K562 (cell line): ENCODE measurements around the gene STX17. TPM values are rescaled to one million over a fixed set of nuclear protein-coding genes. Genes with fewer than 3 reads are reported as not detected.

Experiments used
- ATAC-seq: fragments of 200-7000 bp; cut with Tn5 transposase; 3 replicates; pipeline ENCODE4 v1.9.1; 2020; ENCODE audit warnings: moderate library complexity
- BruUV-seq: library from RNA; stranded (reverse); fragments of 400-500 nt; replicated peaks from 2 replicates; lab custom pipeline; 2021; lab: Mats Ljungman, UMichigan
- CTCF ChIA-PET: fragments of 300-600 bp; formaldehyde crosslinking; extraction: SDS; loops from one replicate; lab custom pipeline; 2021; ENCODE audit warnings: low intra/inter-chr PET ratio; lab: Yijun Ruan, JAX
- POLR2A ChIA-PET: fragments of 300-600, 350-650 bp; sonication (Branson Sonifier 250); formaldehyde crosslinking; extraction: SDS; loops from one replicate; lab custom pipeline; 2021; ENCODE audit warnings: antibody characterized with exemption, inconsistent platforms; lab: Yijun Ruan, JAX
- DNase-seq, 4 experiments: peaks; one replicate each; pipeline versions ENCODE4 v3.0.0 to v3.0.0-alpha.2; 2011 to 2018; ENCODE audit warnings: low spot score in 3 of 4, mixed read lengths in 3 of 4; ENCODE audit errors: extremely low read depth in 1 of 4
- FAIRE-seq: peaks from 2 replicates; lab custom pipeline; 2011; peaks lifted over from hg19 to GRCh38; lab: Jason Lieb, UNC
- H2AFZ ChIP-seq: 2 replicates; pipeline ENCODE4 v1.6.0; 2011; ENCODE audit warnings: low read depth, low read length, control low read depth, inconsistent platforms
- H3K27ac ChIP-seq: fragments of 200-600 bp; 3 replicates; pipeline ENCODE4 v1.8.0; 2011; ENCODE audit warnings: low read depth, mild to moderate bottlenecking, control low read depth, inconsistent platforms, low read length, moderate library complexity, mixed read lengths; ENCODE audit errors: extremely low read depth
- H3K27me3 ChIP-seq, 2 experiments: fragments of 300-600 bp in 1 of 2; 2 replicates in 1 of 2; 3 replicates in 1 of 2; pipeline versions ENCODE4 v1.6.0 to v1.8.0; 2011; ENCODE audit warnings: inconsistent platforms in 2 of 2, low read length in 2 of 2, mild to moderate bottlenecking in 1 of 2, mixed read lengths in 1 of 2, moderate library complexity in 1 of 2; ENCODE audit not compliant: control insufficient read depth in 2 of 2, insufficient read depth in 2 of 2
- H3K36me3 ChIP-seq: fragments of 300-600 bp; 3 replicates; pipeline ENCODE4 v1.8.0; 2011; ENCODE audit warnings: mild to moderate bottlenecking, low read length, inconsistent platforms; ENCODE audit not compliant: control insufficient read depth, insufficient read depth
- H3K4me1 ChIP-seq, 2 experiments: fragments of 200-600 bp in 1 of 2; replicated peaks in 1 of 2; 2 replicates in 1 of 2; 3 replicates in 1 of 2; pipeline versions ENCODE4 v1.5.1 to v1.8.0; 2011; ENCODE audit warnings: inconsistent platforms in 2 of 2, low read length in 2 of 2, mild to moderate bottlenecking in 1 of 2, mixed read lengths in 1 of 2, moderate library complexity in 1 of 2; ENCODE audit not compliant: control insufficient read depth in 2 of 2, insufficient read depth in 2 of 2
- H3K4me2 ChIP-seq: 2 replicates; pipeline ENCODE4 v1.6.1; 2011; ENCODE audit warnings: low read length, control low read depth, inconsistent platforms, mixed read lengths; ENCODE audit not compliant: insufficient read depth
- H3K4me3 ChIP-seq: fragments of 200-600 bp; sonication (generic), shearing (Covaris generic); 2 replicates; pipeline ENCODE4 v1.5.1; 2016; ENCODE audit warnings: control low read depth, inconsistent platforms
- H3K79me2 ChIP-seq: fragments of 200-600 bp; 3 replicates; pipeline ENCODE4 v1.8.0; 2011; ENCODE audit warnings: low read length, inconsistent platforms; ENCODE audit not compliant: control insufficient read depth, insufficient read depth
- H3K9ac ChIP-seq, 2 experiments: 2 replicates each; pipeline versions ENCODE4 v1.6.0 to v1.6.1; 2011; ENCODE audit warnings: low read depth in 2 of 2, low read length in 2 of 2, control low read depth in 1 of 2, inconsistent platforms in 1 of 2, mild to moderate bottlenecking in 1 of 2, mixed read lengths in 1 of 2; ENCODE audit not compliant: insufficient read depth in 1 of 2
- H3K9me1 ChIP-seq: one replicate; pipeline ENCODE4 v1.6.0; 2011; ENCODE audit warnings: inconsistent platforms, mild to moderate bottlenecking, low read length, moderate library complexity; ENCODE audit not compliant: control insufficient read depth, insufficient read depth
- H3K9me3 ChIP-seq: replicated peaks from 2 replicates; pipeline ENCODE4 v1.5.1; 2011; ENCODE audit warnings: low read depth, low read length, inconsistent platforms; ENCODE audit not compliant: control insufficient read depth, insufficient read depth
- H4K20me1 ChIP-seq: replicated peaks from 2 replicates; pipeline ENCODE4 v1.6.1; 2011; ENCODE audit warnings: low read length, inconsistent platforms, mixed read lengths; ENCODE audit not compliant: control insufficient read depth, insufficient read depth
- CC2D1A ChIP-seq: fragments of 450-650 bp; IDR thresholded peaks from 2 replicates; pipeline ENCODE4 v1.6.1; 2017; ENCODE audit warnings: mild to moderate bottlenecking
- CEBPB ChIP-seq: fragments of 450-650 bp; IDR thresholded peaks from 2 replicates; pipeline ENCODE4 v1.6.1; 2016; ENCODE audit warnings: missing genetic modification characterization, missing compliant biosample characterization
- CEBPG ChIP-seq, 3 experiments: fragments of 200-800 bp in 1 of 3; sonication (Bioruptor generic) in 1 of 3; sonication (generic) in 1 of 3; formaldehyde crosslinking in 1 of 3; IDR thresholded peaks in 2 of 3; conservative IDR thresholded peaks in 1 of 3; 2 replicates each; pipeline versions ENCODE4 v1.6.1 to v1.8.0; 2016 to 2022; ENCODE audit warnings: missing compliant biosample characterization in 2 of 3, missing genetic modification characterization in 2 of 3, mild to moderate bottlenecking in 1 of 3, missing genetic modification reagents in 1 of 3
- GABPA ChIP-seq: fragments of 200-800 bp; sonication (Bioruptor generic); conservative IDR thresholded peaks from 2 replicates; pipeline ENCODE4 v1.6.1; 2016; ENCODE audit warnings: low read depth, missing genetic modification characterization, missing compliant biosample characterization
- STAT5B ChIP-seq: fragments of 250-450 bp; sonication (Bioruptor Pico); IDR thresholded peaks from 2 replicates; pipeline ENCODE4 v1.8.0; 2021; ENCODE audit warnings: mild to moderate bottlenecking, inconsistent platforms
- ZNF766 ChIP-seq: fragments of 200-800 bp; sonication (Bioruptor generic); conservative IDR thresholded peaks from 2 replicates; pipeline ENCODE4 v1.6.1; 2016; ENCODE audit warnings: missing genetic modification characterization, missing compliant biosample characterization
- WGBS: fragments of 100-300 bp; shearing (Covaris generic); methylation state at CpG from one replicate; pipeline ENCODE4 v1.1.6; 2016; ENCODE audit warnings: low coverage, mixed read lengths; ENCODE audit not compliant: insufficient coverage; ENCODE audit errors: missing lambda C conversion rate; 5-methylcytosine and 5-hydroxymethylcytosine counted together
- in situ Hi-C: fragments of 300-500 bp; cut with MboI; formaldehyde crosslinking; loops from 4 replicates; pipeline ENCODE4 v1.15.0; 2018; ENCODE audit warnings: inconsistent platforms, mixed read lengths
- intact Hi-C: fragments of 100-400 bp; cut with micrococcal nuclease; formaldehyde crosslinking; loops from 2 replicates; pipeline ENCODE4 v1.14.2; 2022
- polyA plus RNA-seq, 8 experiments: library from polyadenylated mRNA; depleted of rRNA in 4 of 8; stranded (reverse) in 5 of 8; unstranded in 3 of 8; fragments of >200 nt; fragmentation: Nextera tagmentation in 2 of 8; fragmentation: Illumina TruSeq in 1 of 8; extraction: Ambion mirVana in 2 of 8; extraction: Trizol in 1 of 8; gene quantifications; 2 replicates each; pipeline versions ENCODE4 v1.2.1 to v1.2.3, GENCODE V29; 2011 to 2014; ENCODE audit warnings: inconsistent platforms in 1 of 8, missing spikeins in 1 of 8
- total RNA-seq, 7 experiments: library from RNA; depleted of rRNA in 6 of 7; stranded (reverse); fragments of >200 nt in 6 of 7; fragmentation: Illumina TruSeq in 2 of 7; extraction: Trizol in 2 of 7; gene quantifications; 2 replicates each; pipeline versions ENCODE4 v1.2.1 to v1.2.3, GENCODE V29; 2011 to 2021; ENCODE audit warnings: low replicate concordance in 1 of 7
- TF ChIP-seq, protein P1 (sequence below): sonication (generic); formaldehyde crosslinking; IDR thresholded peaks from 2 replicates; pipeline ENCODE4 v1.8.0; 2022; ENCODE audit warnings: mild to moderate bottlenecking, missing genetic modification reagents, borderline replicate concordance

Gene STX17
- total and polyA plus RNA-seq, 9 of the 15 experiments (the other 6 are each of a cell fraction or from before 2014, with no cell fraction given) = 14.4 to 25.1 (median 19.0) TPM

GRCh38 chr9:99955606-99956005 lies 49.2 kb downstream of the STX17 start (continued):
- no peak for TF ChIP-seq STAT5B (CRISPR knock-in tag)
- TF ChIP-seq ZNF766 (CRISPR knock-in tag) = no peak

DNA sequence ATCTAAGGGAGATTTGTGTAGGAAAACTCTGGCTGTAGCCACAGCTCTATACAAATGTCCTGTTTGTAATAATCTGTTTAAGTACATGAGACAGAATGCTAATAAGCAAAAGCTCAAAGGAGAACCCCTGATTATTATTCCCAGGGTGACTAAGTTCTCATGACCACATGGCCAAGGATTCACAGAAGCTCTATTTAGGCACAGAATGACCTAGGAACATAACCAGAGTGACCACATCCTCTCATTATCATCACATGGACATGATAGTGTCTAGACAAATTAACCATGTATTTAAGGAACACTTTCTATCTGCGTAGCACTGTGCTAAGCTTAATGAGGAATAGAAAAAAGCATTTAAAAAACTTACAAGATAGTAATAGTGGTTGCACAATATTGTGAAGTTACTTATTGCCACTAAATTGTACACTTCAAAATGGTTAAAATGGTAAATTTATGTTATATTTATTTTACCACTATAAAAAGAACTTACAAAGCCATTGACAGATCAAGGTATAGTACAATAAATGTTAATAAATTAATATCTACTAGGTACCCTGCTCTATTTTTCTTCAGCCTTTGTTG lies 56.3 kb downstream of the STX17 start:
- in situ Hi-C loops = no loop called here
- no peak overlapping the region for H3K27ac ChIP-seq
- peaks cover 9% of the 10 kb centered on the region; the same call in 1 of the 3 replicates for H3K36me3 ChIP-seq
- H3K4me1 ChIP-seq = no peaks in the 10 kb centered on the region
- WGBS = 63% methylated on average over 1 of the region's 1 CpG
- H2AFZ ChIP-seq = no peak overlapping the region
- POLR2A ChIA-PET = no interaction called here
- DNase-seq = no peak
- TF ChIP-seq, protein P1, sequence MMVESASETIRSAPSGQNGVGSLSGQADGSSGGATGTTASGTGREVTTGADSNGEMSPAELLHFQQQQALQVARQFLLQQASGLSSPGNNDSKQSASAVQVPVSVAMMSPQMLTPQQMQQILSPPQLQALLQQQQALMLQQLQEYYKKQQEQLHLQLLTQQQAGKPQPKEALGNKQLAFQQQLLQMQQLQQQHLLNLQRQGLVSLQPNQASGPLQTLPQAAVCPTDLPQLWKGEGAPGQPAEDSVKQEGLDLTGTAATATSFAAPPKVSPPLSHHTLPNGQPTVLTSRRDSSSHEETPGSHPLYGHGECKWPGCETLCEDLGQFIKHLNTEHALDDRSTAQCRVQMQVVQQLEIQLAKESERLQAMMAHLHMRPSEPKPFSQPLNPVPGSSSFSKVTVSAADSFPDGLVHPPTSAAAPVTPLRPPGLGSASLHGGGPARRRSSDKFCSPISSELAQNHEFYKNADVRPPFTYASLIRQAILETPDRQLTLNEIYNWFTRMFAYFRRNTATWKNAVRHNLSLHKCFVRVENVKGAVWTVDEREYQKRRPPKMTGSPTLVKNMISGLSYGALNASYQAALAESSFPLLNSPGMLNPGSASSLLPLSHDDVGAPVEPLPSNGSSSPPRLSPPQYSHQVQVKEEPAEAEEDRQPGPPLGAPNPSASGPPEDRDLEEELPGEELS = no peak
- TF ChIP-seq CEBPG (CRISPR knock-in tag; IDR thresholded peaks at IDR 0.05) (no peak), CEBPG (tag; conservative IDR thresholded peaks at IDR 0.05 in 1 of 2, IDR thresholded peaks at IDR 0.05 in 1 of 2) (peak; percentile 53 to 62; a peak in 2 of 4 replicates), GABPA (tag) (peak; percentile 33; the same call in 1 of the 2 replicates), CC2D1A (no peak), CEBPB (tag) (peak; percentile 9; the same call in 1 of the 2 replicates)
- TF ChIP-seq, all 486 proteins: peak for 3
- CTCF ChIA-PET = no interaction called here
- H4K20me1 ChIP-seq = no peaks in the 10 kb centered on the region
- no peak overlapping the region for H3K4me2 ChIP-seq
- no TSS peak for BruUV-seq
- H3K79me2 ChIP-seq = no peaks in the 10 kb centered on the region
- FAIRE-seq (no peak), ATAC-seq (no peak)
- H3K9me3 ChIP-seq = no peaks in the 10 kb centered on the region
- H3K27me3 ChIP-seq = no peaks in the 10 kb centered on the region
- intact Hi-C loops = no loop called here
- no peak overlapping the region for H3K9ac ChIP-seq
- H3K9me1 ChIP-seq = no peaks in the 10 kb centered on the region
- H3K4me3 ChIP-seq = no peak overlapping the region
